ENCODE data around the gene CADM1.

GRCh38 chr11:115503886-115504275 lies 334 bp downstream of the CADM1 start:
- peak; percentile 46; the same call in 1 of the 2 replicates for TF ChIP-seq SIN3A (IDR thresholded peaks at IDR 0.05; ENCODE audit: borderline replicate concordance, insufficient read depth, low read length)
- TF ChIP-seq REST (IDR thresholded peaks at IDR 0.05; ENCODE audit: insufficient read depth in 1 of 2, low read depth in 2 of 2, low read length in 2 of 2): no peak
- TF ChIP-seq POLR2AphosphoS5 (IDR thresholded peaks at IDR 0.05; ENCODE audit: low read depth, low read length): no peak
- TF ChIP-seq TAF1 (IDR thresholded peaks at IDR 0.05; ENCODE audit: borderline replicate concordance, insufficient read depth, low read length): no peak
- no peak for TF ChIP-seq FOXP2 (optimal IDR thresholded peaks at IDR 0.05; ENCODE audit: borderline replicate concordance, extremely low read depth, extremely low read length, insufficient read depth)

All from PFSK-1 (cell line).